HepG2 (cell line): ENCODE results near the gene OR2F2. TPM values are rescaled to one million over a fixed set of nuclear protein-coding genes. Genes with fewer than 3 reads are reported as not detected.

Experiments used
- CHD4 ChIP-seq: fragments of 200-600 bp; sonication (generic); IDR thresholded peaks from 2 replicates; pipeline ENCODE4 v1.7.0; 2017; ENCODE audit warnings: mild to moderate bottlenecking, low read length, borderline replicate concordance
- POLR2AphosphoS2 ChIP-seq: IDR thresholded peaks from 2 replicates; pipeline ENCODE4 v1.6.1; 2011; ENCODE audit warnings: low read depth, low read length, improper control_type of control experiment
- SIX1 ChIP-seq: sonication (generic); formaldehyde crosslinking; IDR thresholded peaks from 2 replicates; pipeline ENCODE4 v1.4.0; 2020; ENCODE audit warnings: missing genetic modification reagents, borderline replicate concordance
- SMAD9 ChIP-seq: sonication (generic); formaldehyde crosslinking; IDR thresholded peaks from 2 replicates; pipeline ENCODE4 v1.5.1; 2020; ENCODE audit warnings: mild to moderate bottlenecking, missing genetic modification reagents
- ZFX ChIP-seq: sonication (generic); formaldehyde crosslinking; IDR thresholded peaks from 2 replicates; pipeline ENCODE4 v1.4.0; 2020; ENCODE audit warnings: mild to moderate bottlenecking, low read depth, missing genetic modification reagents, moderate library complexity
- ZNF101 ChIP-seq: sonication (generic); formaldehyde crosslinking; IDR thresholded peaks from 2 replicates; pipeline ENCODE4 v1.4.0; 2020; ENCODE audit warnings: mild to moderate bottlenecking, low read depth, missing genetic modification reagents, borderline replicate concordance
- ZNF263 ChIP-seq: sonication (generic); formaldehyde crosslinking; IDR thresholded peaks from 2 replicates; pipeline ENCODE4 v1.4.0; 2020; ENCODE audit warnings: missing genetic modification reagents
- ZNF552 ChIP-seq: sonication (generic); formaldehyde crosslinking; IDR thresholded peaks from 2 replicates; pipeline ENCODE4 v1.9.0; 2022; ENCODE audit warnings: missing genetic modification reagents, mild to moderate bottlenecking, borderline replicate concordance
- ZNF564 ChIP-seq: sonication (generic); formaldehyde crosslinking; IDR thresholded peaks from 2 replicates; pipeline ENCODE4 v1.8.1; 2023; ENCODE audit warnings: mild to moderate bottlenecking, missing genetic modification reagents
- ZNF660 ChIP-seq: sonication (generic); formaldehyde crosslinking; IDR thresholded peaks from 2 replicates; pipeline ENCODE4 v1.5.1; 2020; ENCODE audit warnings: mild to moderate bottlenecking, low read depth, missing genetic modification reagents, borderline replicate concordance
- ZNF839 ChIP-seq: sonication (generic); formaldehyde crosslinking; IDR thresholded peaks from 2 replicates; pipeline ENCODE4 v1.4.0; 2020; ENCODE audit warnings: missing genetic modification reagents, mild to moderate bottlenecking, borderline replicate concordance
- ZSCAN30 ChIP-seq: sonication (generic); formaldehyde crosslinking; IDR thresholded peaks from 2 replicates; pipeline ENCODE4 v1.5.0; 2020; ENCODE audit warnings: mild to moderate bottlenecking, missing genetic modification reagents
- polyA plus RNA-seq, 8 experiments: library from polyadenylated mRNA; depleted of rRNA in 3 of 8; stranded (reverse) in 7 of 8; unstranded in 1 of 8; fragments of >200 nt; fragmentation: Illumina TruSeq in 4 of 8; extraction: Trizol in 4 of 8; gene quantifications; 2 replicates each; pipeline versions ENCODE4 v1.2.1 to v1.2.3, GENCODE V29; 2011 to 2016; ENCODE audit warnings: low read depth in 4 of 8, missing spikeins in 1 of 8, mixed read lengths in 1 of 8; ENCODE audit not compliant: insufficient read depth in 1 of 8
- total RNA-seq, 5 experiments: library from RNA; depleted of rRNA; stranded (reverse); fragments of >200 nt; fragmentation: Illumina TruSeq; extraction: Trizol; gene quantifications; 2 replicates each; pipeline ENCODE4 v1.2.3, GENCODE V29; 2016; ENCODE audit warnings: low read depth in 1 of 5
- TF ChIP-seq, protein P1 (sequence below): sonication (generic); formaldehyde crosslinking; IDR thresholded peaks from 2 replicates; pipeline ENCODE4 v1.4.0; 2020; ENCODE audit warnings: mild to moderate bottlenecking, missing genetic modification reagents
- TF ChIP-seq, protein P2 (sequence below): sonication (generic); formaldehyde crosslinking; IDR thresholded peaks from 2 replicates; pipeline ENCODE4 v1.4.0; 2020; ENCODE audit warnings: missing genetic modification reagents, mild to moderate bottlenecking, borderline replicate concordance
- TF ChIP-seq, protein P3 (sequence below): sonication (generic); formaldehyde crosslinking; IDR thresholded peaks from 2 replicates; pipeline ENCODE4 v1.5.0; 2020; ENCODE audit warnings: mild to moderate bottlenecking, low read depth, missing genetic modification reagents, borderline replicate concordance
- TF ChIP-seq, protein P4 (sequence below): sonication (generic); formaldehyde crosslinking; IDR thresholded peaks from 2 replicates; pipeline ENCODE4 v1.4.0; 2020; ENCODE audit warnings: missing genetic modification reagents
- TF ChIP-seq, protein P5 (sequence below): sonication (generic); formaldehyde crosslinking; IDR thresholded peaks from 2 replicates; pipeline ENCODE4 v1.4.0; 2020; ENCODE audit warnings: mild to moderate bottlenecking, missing genetic modification reagents
- TF ChIP-seq, protein P6 (sequence below): sonication (generic); formaldehyde crosslinking; conservative IDR thresholded peaks from 2 replicates; pipeline ENCODE4 v1.8.0; 2022; ENCODE audit warnings: low read depth, missing genetic modification reagents

The OR2F2 gene
- total and polyA plus RNA-seq, 2 of the 13 experiments (the other 11 are each of a cell fraction or from before 2014, with no cell fraction given): 0.13 TPM; not detected in 1

DNA sequence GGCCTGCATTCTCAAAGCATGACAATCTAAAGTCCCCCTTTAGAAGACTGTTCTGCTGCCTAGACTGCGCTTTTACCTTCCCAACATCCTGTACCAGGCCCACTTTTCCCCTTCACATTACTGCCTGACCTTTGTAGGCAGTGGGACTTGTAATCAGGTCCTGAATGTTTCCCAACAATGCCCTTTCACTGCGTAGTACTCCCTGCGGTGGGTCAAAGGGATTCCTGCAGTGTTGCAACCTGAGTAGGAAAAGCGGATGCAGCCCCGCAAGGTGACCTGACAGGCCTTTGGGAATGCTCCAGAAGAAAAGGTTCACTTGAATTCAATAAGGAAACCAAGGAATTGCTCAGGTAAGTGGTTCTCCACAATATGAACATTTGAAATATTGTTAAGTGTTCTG, 28.1 kb upstream of the OR2F2 start (continued):
- TF ChIP-seq ZNF660 (CRISPR knock-in tag) (no peak), CHD4 (no peak), ZSCAN30 (CRISPR knock-in tag) (no peak), ZFX (CRISPR knock-in tag) (peak; percentile 87), SMAD9 (CRISPR knock-in tag) (no peak), ZNF564 (peak; percentile 75; the same call in 1 of the 2 replicates), ZNF263 (CRISPR knock-in tag) (0 out of 2 replicates have a peak, but pooled peaks have one; percentile 46), ZNF839 (no peak), ZNF552 (no peak), SIX1 (CRISPR knock-in tag) (peak; percentile 70; the same call in 1 of the 2 replicates), POLR2AphosphoS2 (no peak), ZNF101 (CRISPR knock-in tag) (no peak)
- TF ChIP-seq, protein P1, sequence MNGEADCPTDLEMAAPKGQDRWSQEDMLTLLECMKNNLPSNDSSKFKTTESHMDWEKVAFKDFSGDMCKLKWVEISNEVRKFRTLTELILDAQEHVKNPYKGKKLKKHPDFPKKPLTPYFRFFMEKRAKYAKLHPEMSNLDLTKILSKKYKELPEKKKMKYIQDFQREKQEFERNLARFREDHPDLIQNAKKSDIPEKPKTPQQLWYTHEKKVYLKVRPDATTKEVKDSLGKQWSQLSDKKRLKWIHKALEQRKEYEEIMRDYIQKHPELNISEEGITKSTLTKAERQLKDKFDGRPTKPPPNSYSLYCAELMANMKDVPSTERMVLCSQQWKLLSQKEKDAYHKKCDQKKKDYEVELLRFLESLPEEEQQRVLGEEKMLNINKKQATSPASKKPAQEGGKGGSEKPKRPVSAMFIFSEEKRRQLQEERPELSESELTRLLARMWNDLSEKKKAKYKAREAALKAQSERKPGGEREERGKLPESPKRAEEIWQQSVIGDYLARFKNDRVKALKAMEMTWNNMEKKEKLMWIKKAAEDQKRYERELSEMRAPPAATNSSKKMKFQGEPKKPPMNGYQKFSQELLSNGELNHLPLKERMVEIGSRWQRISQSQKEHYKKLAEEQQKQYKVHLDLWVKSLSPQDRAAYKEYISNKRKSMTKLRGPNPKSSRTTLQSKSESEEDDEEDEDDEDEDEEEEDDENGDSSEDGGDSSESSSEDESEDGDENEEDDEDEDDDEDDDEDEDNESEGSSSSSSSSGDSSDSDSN (CRISPR knock-in tag): peak; percentile 53; the same call in 1 of the 2 replicates
- TF ChIP-seq, protein P2, sequence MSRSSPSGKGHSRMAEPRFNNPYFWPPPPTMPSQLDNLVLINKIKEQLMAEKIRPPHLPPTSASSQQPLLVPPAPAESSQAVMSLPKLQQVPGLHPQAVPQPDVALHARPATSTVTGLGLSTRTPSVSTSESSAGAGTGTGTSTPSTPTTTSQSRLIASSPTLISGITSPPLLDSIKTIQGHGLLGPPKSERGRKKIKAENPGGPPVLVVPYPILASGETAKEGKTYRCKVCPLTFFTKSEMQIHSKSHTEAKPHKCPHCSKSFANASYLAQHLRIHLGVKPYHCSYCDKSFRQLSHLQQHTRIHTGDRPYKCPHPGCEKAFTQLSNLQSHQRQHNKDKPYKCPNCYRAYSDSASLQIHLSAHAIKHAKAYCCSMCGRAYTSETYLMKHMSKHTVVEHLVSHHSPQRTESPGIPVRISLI (CRISPR knock-in tag): no peak
- TF ChIP-seq, protein P3, sequence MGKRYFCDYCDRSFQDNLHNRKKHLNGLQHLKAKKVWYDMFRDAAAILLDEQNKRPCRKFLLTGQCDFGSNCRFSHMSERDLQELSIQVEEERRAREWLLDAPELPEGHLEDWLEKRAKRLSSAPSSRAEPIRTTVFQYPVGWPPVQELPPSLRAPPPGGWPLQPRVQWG: no peak
- TF ChIP-seq, protein P4, sequence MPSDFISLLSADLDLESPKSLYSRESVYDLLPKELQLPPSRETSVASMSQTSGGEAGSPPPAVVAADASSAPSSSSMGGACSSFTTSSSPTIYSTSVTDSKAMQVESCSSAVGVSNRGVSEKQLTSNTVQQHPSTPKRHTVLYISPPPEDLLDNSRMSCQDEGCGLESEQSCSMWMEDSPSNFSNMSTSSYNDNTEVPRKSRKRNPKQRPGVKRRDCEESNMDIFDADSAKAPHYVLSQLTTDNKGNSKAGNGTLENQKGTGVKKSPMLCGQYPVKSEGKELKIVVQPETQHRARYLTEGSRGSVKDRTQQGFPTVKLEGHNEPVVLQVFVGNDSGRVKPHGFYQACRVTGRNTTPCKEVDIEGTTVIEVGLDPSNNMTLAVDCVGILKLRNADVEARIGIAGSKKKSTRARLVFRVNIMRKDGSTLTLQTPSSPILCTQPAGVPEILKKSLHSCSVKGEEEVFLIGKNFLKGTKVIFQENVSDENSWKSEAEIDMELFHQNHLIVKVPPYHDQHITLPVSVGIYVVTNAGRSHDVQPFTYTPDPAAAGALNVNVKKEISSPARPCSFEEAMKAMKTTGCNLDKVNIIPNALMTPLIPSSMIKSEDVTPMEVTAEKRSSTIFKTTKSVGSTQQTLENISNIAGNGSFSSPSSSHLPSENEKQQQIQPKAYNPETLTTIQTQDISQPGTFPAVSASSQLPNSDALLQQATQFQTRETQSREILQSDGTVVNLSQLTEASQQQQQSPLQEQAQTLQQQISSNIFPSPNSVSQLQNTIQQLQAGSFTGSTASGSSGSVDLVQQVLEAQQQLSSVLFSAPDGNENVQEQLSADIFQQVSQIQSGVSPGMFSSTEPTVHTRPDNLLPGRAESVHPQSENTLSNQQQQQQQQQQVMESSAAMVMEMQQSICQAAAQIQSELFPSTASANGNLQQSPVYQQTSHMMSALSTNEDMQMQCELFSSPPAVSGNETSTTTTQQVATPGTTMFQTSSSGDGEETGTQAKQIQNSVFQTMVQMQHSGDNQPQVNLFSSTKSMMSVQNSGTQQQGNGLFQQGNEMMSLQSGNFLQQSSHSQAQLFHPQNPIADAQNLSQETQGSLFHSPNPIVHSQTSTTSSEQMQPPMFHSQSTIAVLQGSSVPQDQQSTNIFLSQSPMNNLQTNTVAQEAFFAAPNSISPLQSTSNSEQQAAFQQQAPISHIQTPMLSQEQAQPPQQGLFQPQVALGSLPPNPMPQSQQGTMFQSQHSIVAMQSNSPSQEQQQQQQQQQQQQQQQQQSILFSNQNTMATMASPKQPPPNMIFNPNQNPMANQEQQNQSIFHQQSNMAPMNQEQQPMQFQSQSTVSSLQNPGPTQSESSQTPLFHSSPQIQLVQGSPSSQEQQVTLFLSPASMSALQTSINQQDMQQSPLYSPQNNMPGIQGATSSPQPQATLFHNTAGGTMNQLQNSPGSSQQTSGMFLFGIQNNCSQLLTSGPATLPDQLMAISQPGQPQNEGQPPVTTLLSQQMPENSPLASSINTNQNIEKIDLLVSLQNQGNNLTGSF (CRISPR knock-in tag): no peak
- TF ChIP-seq, protein P5, sequence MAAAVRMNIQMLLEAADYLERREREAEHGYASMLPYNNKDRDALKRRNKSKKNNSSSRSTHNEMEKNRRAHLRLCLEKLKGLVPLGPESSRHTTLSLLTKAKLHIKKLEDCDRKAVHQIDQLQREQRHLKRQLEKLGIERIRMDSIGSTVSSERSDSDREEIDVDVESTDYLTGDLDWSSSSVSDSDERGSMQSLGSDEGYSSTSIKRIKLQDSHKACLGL (CRISPR knock-in tag): no peak
- TF ChIP-seq, protein P6, sequence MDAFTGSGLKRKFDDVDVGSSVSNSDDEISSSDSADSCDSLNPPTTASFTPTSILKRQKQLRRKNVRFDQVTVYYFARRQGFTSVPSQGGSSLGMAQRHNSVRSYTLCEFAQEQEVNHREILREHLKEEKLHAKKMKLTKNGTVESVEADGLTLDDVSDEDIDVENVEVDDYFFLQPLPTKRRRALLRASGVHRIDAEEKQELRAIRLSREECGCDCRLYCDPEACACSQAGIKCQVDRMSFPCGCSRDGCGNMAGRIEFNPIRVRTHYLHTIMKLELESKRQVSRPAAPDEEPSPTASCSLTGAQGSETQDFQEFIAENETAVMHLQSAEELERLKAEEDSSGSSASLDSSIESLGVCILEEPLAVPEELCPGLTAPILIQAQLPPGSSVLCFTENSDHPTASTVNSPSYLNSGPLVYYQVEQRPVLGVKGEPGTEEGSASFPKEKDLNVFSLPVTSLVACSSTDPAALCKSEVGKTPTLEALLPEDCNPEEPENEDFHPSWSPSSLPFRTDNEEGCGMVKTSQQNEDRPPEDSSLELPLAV (CRISPR knock-in tag): no peak
